Erythroblast (primary cell): ENCODE data around the gene XXYLT1.
"Not testable (repeated sequence)": the region's sequence is repeated elsewhere in the genome, so short reads cannot be mapped to it uniquely, and the experiment has no call there.

Experiments used
- DNase-seq, 2 experiments: peaks; one replicate each; lab custom pipeline; 2025; lab: John Stamatoyannopoulos, UW
- GATA1 ChIP-seq: IDR thresholded peaks from 2 replicates; pipeline ENCODE4 v1.6.1; 2011; ENCODE audit warnings: low read depth, mild to moderate bottlenecking, control low read depth, low read length, moderate library complexity
- POLR2A ChIP-seq: IDR thresholded peaks from 2 replicates; pipeline ENCODE4 v1.6.1; 2011; ENCODE audit warnings: mild to moderate bottlenecking, low read length

The XXYLT1 gene

GRCh38 chr3:195270817-195271409 is at the start of gene XXYLT1:
Gene XXYLT1, minus strand, starts transcription at chr3:195271159. Its CDS starts 101 bp downstream, at chr3:195271058.
- TF ChIP-seq GATA1 (no peak), POLR2A (peak; percentile 60)
- peak; percentile 90 to 94 for DNase-seq

DNA sequence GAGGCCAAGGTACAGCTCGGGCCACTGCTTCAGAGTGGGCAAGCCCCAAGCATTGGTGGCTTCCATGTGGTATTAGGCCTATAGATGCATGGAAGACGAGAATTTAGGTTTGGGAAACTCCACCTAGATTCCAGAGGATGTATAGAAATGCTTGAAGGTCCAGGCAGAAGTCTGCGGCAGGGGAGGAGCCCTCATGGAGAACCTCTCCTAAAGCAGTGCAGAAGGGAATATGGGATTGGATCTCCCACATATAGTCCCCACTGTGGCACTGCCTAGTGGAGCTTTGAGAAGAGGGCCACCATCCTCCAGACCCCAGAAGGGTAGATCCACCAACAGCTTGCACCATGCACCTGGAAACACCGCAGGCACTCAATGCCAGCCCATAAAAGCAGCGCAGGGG is 48.1 kb upstream of the XXYLT1 start:
- TF ChIP-seq GATA1 (no peak), POLR2A (no peak)
- DNase-seq: peak; percentile 8 to 25

DNA sequence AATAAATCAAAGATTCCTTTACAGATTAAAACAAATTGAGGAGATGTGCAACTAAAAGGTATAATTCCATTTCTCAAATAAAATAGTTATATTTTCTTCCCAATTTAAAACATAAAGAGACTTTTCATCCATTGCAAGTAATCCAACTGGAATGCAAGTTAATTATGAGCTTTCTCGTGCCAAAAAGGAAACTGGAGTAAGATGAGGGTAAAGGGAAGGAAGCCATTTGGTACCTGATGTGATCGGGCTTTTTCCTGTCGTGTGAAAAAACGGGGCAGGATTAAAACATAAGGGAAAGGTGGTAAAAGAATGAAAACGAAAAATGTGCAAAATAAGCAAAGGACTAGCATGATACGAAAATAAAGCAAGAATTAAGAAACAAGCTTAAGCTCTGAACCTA is 41.8 kb upstream of the XXYLT1 start:
- TF ChIP-seq GATA1: no peak
- TF ChIP-seq POLR2A: no peak
- no peak for DNase-seq

DNA sequence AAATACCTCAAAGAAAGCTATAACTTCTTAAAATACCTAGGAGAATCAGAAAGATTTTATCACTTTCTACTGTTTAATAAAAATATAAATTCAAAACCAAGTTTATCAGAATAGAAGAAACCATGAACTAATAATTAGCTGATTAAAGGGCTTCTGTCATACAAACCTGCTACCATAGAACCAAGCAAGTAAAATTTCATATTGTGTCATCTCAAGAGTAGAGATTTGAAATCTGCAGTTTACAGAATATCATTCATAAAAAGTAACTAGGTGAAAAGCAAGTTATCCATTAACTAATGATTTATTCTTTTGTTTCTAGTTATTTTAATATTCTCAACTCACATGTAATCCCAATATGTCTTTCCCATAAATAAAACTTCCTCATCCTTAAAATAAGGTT is 36.8 kb upstream of the XXYLT1 start:
- TF ChIP-seq POLR2A (no peak), GATA1 (no peak)
- DNase-seq: no peak

GRCh38 chr3:195306369-195306768 is 35.4 kb upstream of the XXYLT1 start:
- DNase-seq: no peak
- TF ChIP-seq GATA1 (no peak), POLR2A (no peak)

GRCh38 chr3:195302431-195302830 is 31.5 kb upstream of the XXYLT1 start:
- TF ChIP-seq POLR2A (no peak), GATA1 (no peak)
- no peak for DNase-seq

DNA sequence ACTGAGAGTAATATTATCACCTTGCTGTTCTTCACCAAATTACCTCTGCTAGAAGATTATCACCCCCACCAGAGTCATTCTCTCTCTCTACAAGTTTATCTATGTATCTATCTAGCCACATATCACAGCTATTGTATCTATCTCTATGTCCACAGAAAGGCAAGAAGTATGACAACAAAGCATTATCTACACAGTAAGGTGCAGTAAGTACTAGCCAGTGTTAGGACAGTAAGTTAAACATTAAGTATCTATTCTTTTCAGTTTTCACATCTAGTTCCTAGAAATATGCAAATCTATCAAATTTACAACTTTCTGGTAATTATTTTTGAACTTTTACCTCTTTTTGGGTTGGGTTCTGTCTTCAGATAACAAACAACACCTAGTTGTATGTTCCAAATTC is 26.5 kb upstream of the XXYLT1 start:
- no peak for TF ChIP-seq POLR2A
- TF ChIP-seq GATA1: no peak
- peak in 1 of 2 experiments; percentile 36 for DNase-seq

DNA sequence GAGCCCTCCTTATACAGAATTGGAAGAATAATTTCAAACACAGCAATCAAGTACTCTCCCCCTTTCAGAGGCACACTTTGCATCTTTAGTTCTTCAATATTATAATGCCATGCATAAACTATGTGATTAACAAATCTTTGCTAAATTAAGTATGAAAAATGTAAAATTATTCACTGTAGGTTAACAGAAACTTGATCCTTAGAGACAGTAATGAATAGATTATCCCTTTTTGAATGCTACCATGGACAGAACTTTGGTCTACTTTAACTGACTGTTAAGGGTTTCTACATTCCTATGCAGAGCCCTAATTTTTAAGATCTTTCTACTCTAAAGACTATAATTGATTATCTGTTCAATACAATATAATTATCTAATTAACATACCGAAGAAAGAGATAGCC is 25.7 kb upstream of the XXYLT1 start:
- DNase-seq: no peak
- TF ChIP-seq GATA1: no peak
- no peak for TF ChIP-seq POLR2A

DNA sequence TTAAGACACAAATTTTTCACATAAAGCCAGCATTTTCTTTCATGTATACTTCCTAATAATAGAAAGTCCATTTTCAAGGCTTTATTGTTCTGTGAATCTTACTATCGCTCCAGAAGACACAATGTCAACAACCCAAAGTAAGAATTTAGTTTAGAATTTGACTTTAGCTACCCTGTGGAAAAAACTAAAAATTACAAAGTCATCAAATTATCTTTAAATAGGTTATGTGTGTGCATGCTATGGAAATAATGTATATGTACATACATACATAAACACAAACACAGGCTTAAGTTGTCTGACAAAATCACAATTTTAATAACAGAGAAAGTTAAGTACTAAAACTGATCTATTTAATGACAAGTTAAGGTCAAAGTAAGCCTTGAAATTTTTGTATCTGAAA is 20.2 kb upstream of the XXYLT1 start:
- no peak for DNase-seq
- TF ChIP-seq POLR2A: no peak
- no peak for TF ChIP-seq GATA1

- not testable (repeated sequence) for DNase-seq
These were observed 19.7 kb upstream of the XXYLT1 start for GRCh38 chr3:195290643-195291042.

DNA sequence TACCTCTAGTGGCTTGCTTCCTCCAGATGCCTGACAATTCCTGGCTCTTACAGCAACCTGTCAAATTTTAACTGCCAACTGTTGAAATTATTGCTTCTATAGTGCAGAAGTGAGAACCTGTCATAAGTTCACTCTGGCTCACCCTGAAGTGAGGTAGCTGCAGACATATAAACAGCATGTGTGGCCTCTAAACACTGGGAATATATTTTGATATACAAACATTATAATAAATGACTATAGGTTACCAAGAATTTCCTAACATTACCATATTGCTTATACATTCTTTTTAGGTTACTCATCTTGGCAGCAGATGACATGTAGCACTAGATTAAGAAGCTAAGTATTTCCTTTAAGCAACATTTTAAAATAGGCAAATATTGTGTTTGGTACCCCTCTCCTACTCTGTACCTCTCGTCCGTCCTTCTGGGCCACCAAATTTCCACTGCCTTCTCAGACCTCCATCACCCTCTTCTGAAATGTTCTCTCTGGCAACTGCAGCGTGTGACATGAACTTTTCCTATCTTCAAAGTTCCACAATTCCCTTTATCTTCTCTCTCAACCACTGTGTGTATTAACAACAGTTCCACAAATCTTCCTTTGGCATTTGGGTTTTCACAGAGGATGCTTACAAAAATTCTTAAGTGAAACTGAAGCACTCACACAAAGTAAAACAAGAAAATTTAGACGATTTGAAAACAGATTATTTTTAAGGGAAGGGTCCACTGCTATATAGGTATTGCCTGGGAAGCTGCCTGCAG is 15.3 kb upstream of the XXYLT1 start:
- TF ChIP-seq POLR2A: no peak
- no peak for TF ChIP-seq GATA1
- no peak for DNase-seq

GRCh38 chr3:195285372-195285771 is 14.4 kb upstream of the XXYLT1 start:
- no peak for TF ChIP-seq GATA1
- TF ChIP-seq POLR2A: no peak
- no peak for DNase-seq

GRCh38 chr3:195284842-195285241 is 13.9 kb upstream of the XXYLT1 start:
- TF ChIP-seq POLR2A: no peak
- TF ChIP-seq GATA1: no peak
- no peak for DNase-seq

DNA sequence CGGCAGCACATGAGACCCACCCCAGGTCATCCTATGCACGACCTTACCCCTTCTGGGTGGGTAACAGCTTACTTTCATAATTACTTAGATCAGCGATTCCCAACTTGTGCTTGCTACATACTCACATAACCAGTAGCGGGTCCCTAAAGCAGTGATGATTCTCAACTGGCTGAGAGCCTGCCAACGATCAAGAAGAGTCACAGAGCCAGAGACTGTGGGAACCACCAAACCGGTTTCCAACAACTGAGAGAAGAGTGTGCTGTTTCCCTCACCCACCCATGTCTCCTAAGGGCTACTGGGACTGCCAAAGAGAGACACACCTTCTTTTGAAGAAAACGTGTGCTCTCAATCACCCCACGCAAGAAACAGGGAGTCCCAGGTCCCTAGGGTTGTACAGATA is 12.0 kb upstream of the XXYLT1 start:
- DNase-seq: no peak
- no peak for TF ChIP-seq POLR2A
- TF ChIP-seq GATA1: no peak

GRCh38 chr3:195274259-195274966 is 3.5 kb upstream of the XXYLT1 start:
- no peak for DNase-seq
- TF ChIP-seq GATA1: no peak
- TF ChIP-seq POLR2A: no peak
